ENCODE measurements around the gene CLASRP.

Gene CLASRP

GRCh38 chr19:45020071-45020470, 18.8 kb upstream of the CLASRP start:
- in situ Hi-C loops (cut with HindIII; ENCODE audit: low sequenced_read_pairs) = no loop called here
- no peak for TF ChIP-seq CTCF (IDR thresholded peaks at IDR 0.05; ENCODE audit: low read depth, low read length, missing control alignments)

GRCh38 chr19:45021971-45022370, 16.9 kb upstream of the CLASRP start:
- in situ Hi-C loops (cut with HindIII; ENCODE audit: low sequenced_read_pairs) = no loop called here
- DNase-seq (ENCODE audit: low read depth) = no peak
- H3K4me3 ChIP-seq (ENCODE audit: low read depth, low read length) = no peak overlapping the region
- TF ChIP-seq CTCF (IDR thresholded peaks at IDR 0.05; ENCODE audit: low read depth, low read length, missing control alignments) = no peak

More at GRCh38 chr19:45020071-45020470, 18.8 kb upstream of the CLASRP start:
- DNase-seq (ENCODE audit: low read depth) = no peak
- H3K4me3 ChIP-seq (ENCODE audit: low read depth, low read length) = no peak overlapping the region

- in situ Hi-C loops (cut with HindIII; ENCODE audit: low sequenced_read_pairs) = no loop called here
- TF ChIP-seq CTCF (IDR thresholded peaks at IDR 0.05; ENCODE audit: low read depth, low read length, missing control alignments) = no peak
Measured at GRCh38 chr19:45023048-45023447, 15.8 kb upstream of the CLASRP start.

GRCh38 chr19:45025264-45025663, 13.6 kb upstream of the CLASRP start:
- in situ Hi-C loops (cut with HindIII; ENCODE audit: low sequenced_read_pairs) = no loop called here
- TF ChIP-seq CTCF (IDR thresholded peaks at IDR 0.05; ENCODE audit: low read depth, low read length, missing control alignments) = no peak
- DNase-seq (ENCODE audit: low read depth) = no peak
- H3K4me3 ChIP-seq (ENCODE audit: low read depth, low read length) = no peak overlapping the region

More at GRCh38 chr19:45023048-45023447, 15.8 kb upstream of the CLASRP start:
- no peak overlapping the region for H3K4me3 ChIP-seq (ENCODE audit: low read depth, low read length)
- no peak for DNase-seq (ENCODE audit: low read depth)

GRCh38 chr19:45027371-45027770, 11.5 kb upstream of the CLASRP start:
- in situ Hi-C loops (cut with HindIII; ENCODE audit: low sequenced_read_pairs) = no loop called here
- no peak overlapping the region for H3K4me3 ChIP-seq (ENCODE audit: low read depth, low read length)
- TF ChIP-seq CTCF (IDR thresholded peaks at IDR 0.05; ENCODE audit: low read depth, low read length, missing control alignments) = no peak
- no peak for DNase-seq (ENCODE audit: low read depth)

GRCh38 chr19:45030825-45031224, 8.0 kb upstream of the CLASRP start:
- H3K4me3 ChIP-seq (ENCODE audit: low read depth, low read length) = no peak overlapping the region
- in situ Hi-C loops (cut with HindIII; ENCODE audit: low sequenced_read_pairs) = no loop called here
- TF ChIP-seq CTCF (IDR thresholded peaks at IDR 0.05; ENCODE audit: low read depth, low read length, missing control alignments) = no peak
- DNase-seq (ENCODE audit: low read depth) = no peak

- in situ Hi-C loops (cut with HindIII; ENCODE audit: low sequenced_read_pairs) = no loop called here
- TF ChIP-seq CTCF (IDR thresholded peaks at IDR 0.05; ENCODE audit: low read depth, low read length, missing control alignments) = no peak
- no peak for DNase-seq (ENCODE audit: low read depth)
- H3K4me3 ChIP-seq (ENCODE audit: low read depth, low read length) = no peak overlapping the region
Measured at GRCh38 chr19:45032421-45032820, 6.4 kb upstream of the CLASRP start.
